ENCODE measurements around the gene CCDC137. TPM values are rescaled to one million over a fixed set of nuclear protein-coding genes. Genes with fewer than 3 reads are reported as not detected.

Gene CCDC137
- total and polyA plus RNA-seq, 2 of the 13 experiments (the other 11 are each of a cell fraction or from before 2014, with no cell fraction given): 14.6 to 39.1 TPM

DNA sequence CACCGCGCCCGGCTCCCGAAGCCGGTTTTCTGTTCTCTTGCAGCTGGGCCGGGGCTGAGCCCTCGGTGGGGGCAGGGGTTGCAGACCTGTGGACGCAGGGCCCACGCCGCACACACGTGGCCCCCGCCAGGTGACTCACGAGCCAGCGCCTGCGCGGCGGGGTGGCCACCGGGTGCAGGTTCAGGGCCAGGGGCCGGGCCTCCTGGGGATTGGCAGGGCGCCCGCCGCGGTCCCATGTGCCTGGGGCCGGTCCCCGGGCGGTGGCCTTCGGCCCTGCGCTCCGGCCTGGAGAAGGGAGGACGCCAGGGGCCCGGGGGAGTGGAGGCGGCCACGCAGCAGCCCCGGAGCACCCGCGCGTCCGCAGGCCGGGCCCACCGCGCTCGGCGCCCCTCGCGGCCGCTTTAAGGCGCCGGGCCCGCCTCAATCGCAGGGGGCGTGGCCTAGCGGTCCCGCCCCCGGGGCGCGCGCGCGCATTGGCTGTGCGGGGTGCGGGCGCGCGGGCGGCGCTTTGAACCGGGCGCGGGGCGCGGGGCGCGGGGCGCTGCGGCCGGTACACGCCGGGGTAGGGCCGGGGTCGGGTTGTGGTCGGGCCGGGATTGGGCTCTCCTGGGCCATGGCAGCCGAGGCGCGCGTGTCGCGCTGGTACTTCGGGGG is 45.4 kb downstream of the CCDC137 start, which contains the start of gene SLC25A10 (continued):
- TF ChIP-seq NFAT5 (CRISPR knock-in tag; IDR thresholded peaks at IDR 0.05): peak; percentile 98
- peak; percentile 96 for TF ChIP-seq HOXA3 (CRISPR knock-in tag; IDR thresholded peaks at IDR 0.05)
- TF ChIP-seq HDAC1 (CRISPR knock-in tag; IDR thresholded peaks at IDR 0.05): peak; percentile 97
- peak; percentile 99 for TF ChIP-seq REXO4 (CRISPR knock-in tag; IDR thresholded peaks at IDR 0.05; ENCODE audit: borderline replicate concordance)
- TF ChIP-seq SP140L (CRISPR knock-in tag; IDR thresholded peaks at IDR 0.05; ENCODE audit: borderline replicate concordance): peak; percentile 96; the same call in 1 of the 2 replicates
- TF ChIP-seq ZNF7 (CRISPR knock-in tag; IDR thresholded peaks at IDR 0.05): peak; percentile 46; the same call in 1 of the 2 replicates
- TF ChIP-seq MATR3 (CRISPR knock-in tag; IDR thresholded peaks at IDR 0.05): no peak
- peak; percentile 95; the same call in 1 of the 2 replicates for TF ChIP-seq ZFYVE20 (CRISPR knock-in tag; IDR thresholded peaks at IDR 0.05; ENCODE audit: borderline replicate concordance, low read depth)
- TF ChIP-seq ZNF547 (CRISPR knock-in tag; IDR thresholded peaks at IDR 0.05): peak; percentile 99
- peak; percentile 95 for TF ChIP-seq DMAP1 (CRISPR knock-in tag; IDR thresholded peaks at IDR 0.05)
- TF ChIP-seq ZBTB38 (CRISPR knock-in tag; IDR thresholded peaks at IDR 0.05): peak; percentile 96
- TF ChIP-seq, protein P1, sequence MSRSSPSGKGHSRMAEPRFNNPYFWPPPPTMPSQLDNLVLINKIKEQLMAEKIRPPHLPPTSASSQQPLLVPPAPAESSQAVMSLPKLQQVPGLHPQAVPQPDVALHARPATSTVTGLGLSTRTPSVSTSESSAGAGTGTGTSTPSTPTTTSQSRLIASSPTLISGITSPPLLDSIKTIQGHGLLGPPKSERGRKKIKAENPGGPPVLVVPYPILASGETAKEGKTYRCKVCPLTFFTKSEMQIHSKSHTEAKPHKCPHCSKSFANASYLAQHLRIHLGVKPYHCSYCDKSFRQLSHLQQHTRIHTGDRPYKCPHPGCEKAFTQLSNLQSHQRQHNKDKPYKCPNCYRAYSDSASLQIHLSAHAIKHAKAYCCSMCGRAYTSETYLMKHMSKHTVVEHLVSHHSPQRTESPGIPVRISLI (CRISPR knock-in tag; IDR thresholded peaks at IDR 0.05; ENCODE audit: borderline replicate concordance): peak; percentile 71; the same call in 1 of the 2 replicates
- TF ChIP-seq, protein P2, sequence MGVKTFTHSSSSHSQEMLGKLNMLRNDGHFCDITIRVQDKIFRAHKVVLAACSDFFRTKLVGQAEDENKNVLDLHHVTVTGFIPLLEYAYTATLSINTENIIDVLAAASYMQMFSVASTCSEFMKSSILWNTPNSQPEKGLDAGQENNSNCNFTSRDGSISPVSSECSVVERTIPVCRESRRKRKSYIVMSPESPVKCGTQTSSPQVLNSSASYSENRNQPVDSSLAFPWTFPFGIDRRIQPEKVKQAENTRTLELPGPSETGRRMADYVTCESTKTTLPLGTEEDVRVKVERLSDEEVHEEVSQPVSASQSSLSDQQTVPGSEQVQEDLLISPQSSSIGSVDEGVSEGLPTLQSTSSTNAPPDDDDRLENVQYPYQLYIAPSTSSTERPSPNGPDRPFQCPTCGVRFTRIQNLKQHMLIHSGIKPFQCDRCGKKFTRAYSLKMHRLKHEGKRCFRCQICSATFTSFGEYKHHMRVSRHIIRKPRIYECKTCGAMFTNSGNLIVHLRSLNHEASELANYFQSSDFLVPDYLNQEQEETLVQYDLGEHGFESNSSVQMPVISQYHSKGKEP (CRISPR knock-in tag; IDR thresholded peaks at IDR 0.05): peak; percentile 98
- peak; percentile 99 for TF ChIP-seq YEATS4 (CRISPR knock-in tag; IDR thresholded peaks at IDR 0.05; ENCODE audit: borderline replicate concordance)
- peak; percentile 92 for TF ChIP-seq ZFP1 (CRISPR knock-in tag; IDR thresholded peaks at IDR 0.05)
- TF ChIP-seq, protein P3, sequence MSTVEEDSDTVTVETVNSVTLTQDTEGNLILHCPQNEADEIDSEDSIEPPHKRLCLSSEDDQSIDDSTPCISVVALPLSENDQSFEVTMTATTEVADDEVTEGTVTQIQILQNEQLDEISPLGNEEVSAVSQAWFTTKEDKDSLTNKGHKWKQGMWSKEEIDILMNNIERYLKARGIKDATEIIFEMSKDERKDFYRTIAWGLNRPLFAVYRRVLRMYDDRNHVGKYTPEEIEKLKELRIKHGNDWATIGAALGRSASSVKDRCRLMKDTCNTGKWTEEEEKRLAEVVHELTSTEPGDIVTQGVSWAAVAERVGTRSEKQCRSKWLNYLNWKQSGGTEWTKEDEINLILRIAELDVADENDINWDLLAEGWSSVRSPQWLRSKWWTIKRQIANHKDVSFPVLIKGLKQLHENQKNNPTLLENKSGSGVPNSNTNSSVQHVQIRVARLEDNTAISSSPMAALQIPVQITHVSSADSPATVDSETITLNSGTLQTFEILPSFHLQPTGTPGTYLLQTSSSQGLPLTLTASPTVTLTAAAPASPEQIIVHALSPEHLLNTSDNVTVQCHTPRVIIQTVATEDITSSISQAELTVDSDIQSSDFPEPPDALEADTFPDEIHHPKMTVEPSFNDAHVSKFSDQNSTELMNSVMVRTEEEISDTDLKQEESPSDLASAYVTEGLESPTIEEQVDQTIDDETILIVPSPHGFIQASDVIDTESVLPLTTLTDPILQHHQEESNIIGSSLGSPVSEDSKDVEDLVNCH (CRISPR knock-in tag; IDR thresholded peaks at IDR 0.05): 0 out of 2 replicates have a peak, but pooled peaks have one; percentile 82
- TF ChIP-seq SMC3 (IDR thresholded peaks at IDR 0.05; ENCODE audit: low read length): no peak
- TF ChIP-seq SAFB2 (CRISPR knock-in tag; IDR thresholded peaks at IDR 0.05; ENCODE audit: borderline replicate concordance, low read depth): peak; percentile 90
- peak; percentile 100 for TF ChIP-seq ERF (CRISPR knock-in tag; IDR thresholded peaks at IDR 0.05)
- TF ChIP-seq ZNF24 (IDR thresholded peaks at IDR 0.05): no peak
- TF ChIP-seq ZNF20 (CRISPR knock-in tag; IDR thresholded peaks at IDR 0.05): 0 out of 2 replicates have a peak, but pooled peaks have one; percentile 54
